ENCODE measurements around the gene MARCHF4. TPM values are rescaled to one million over a fixed set of nuclear protein-coding genes. Genes with fewer than 3 reads are reported as not detected.
"Not testable (repeated sequence)": the region's sequence is repeated elsewhere in the genome, so short reads cannot be mapped to it uniquely, and the experiment has no call there.

The MARCHF4 gene
- total RNA-seq, 1 experiment from 2014 or later, result 6.1 TPM

GRCh38 chr2:216388046-216388884, 16.0 kb upstream of the MARCHF4 start:
- H3K9me3 ChIP-seq (ENCODE audit: low read depth, low read length, poor library complexity, severe bottlenecking), result no peaks in the 10 kb centered on the region
- TF ChIP-seq EZH2 (IDR thresholded peaks at IDR 0.05; ENCODE audit: borderline replicate concordance, low read depth, low read length, poor library complexity, severe bottlenecking) (no peak), CTCF (conservative IDR thresholded peaks at IDR 0.05; ENCODE audit: low read depth, low read length) (no peak)
- H3K36me3 ChIP-seq (ENCODE audit: insufficient read depth, low read length, poor library complexity, severe bottlenecking), result no peaks in the 10 kb centered on the region
- no TSS peak for BruUV-seq (replicated peaks)
- CTCF ChIA-PET, result no interaction called here
- H3K27ac ChIP-seq (ENCODE audit: low read depth, low read length, poor library complexity, severe bottlenecking), result no peak overlapping the region
- no peaks in the 10 kb centered on the region for H3K4me1 ChIP-seq (ENCODE audit: insufficient read depth, low read length, poor library complexity, severe bottlenecking)
- H3K4me3 ChIP-seq (ENCODE audit: low read depth, low read length, poor library complexity, severe bottlenecking), result no peak overlapping the region
- intact Hi-C loops (cut with micrococcal nuclease; ENCODE audit: unreplicated experiment), result no loop called here
- DNase-seq (ENCODE audit: low spot score), result no peak
- POLR2A ChIA-PET (ENCODE audit: low non-redundant PET), result no interaction called here
- no peaks in the 10 kb centered on the region for H3K27me3 ChIP-seq (replicated peaks; ENCODE audit: insufficient read depth, low read depth, low read length, poor library complexity)

GRCh38 chr2:216387262-216387661, 15.0 kb upstream of the MARCHF4 start:
- Histone ChIP-seq H3K27ac (ENCODE audit: low read depth, low read length, poor library complexity, severe bottlenecking) (no peak overlapping the region), H3K4me1 (ENCODE audit: insufficient read depth, low read length, poor library complexity, severe bottlenecking) (no peaks in the 10 kb centered on the region), H3K36me3 (ENCODE audit: insufficient read depth, low read length, poor library complexity, severe bottlenecking) (no peaks in the 10 kb centered on the region), H3K4me3 (ENCODE audit: low read depth, low read length, poor library complexity, severe bottlenecking) (no peak overlapping the region), H3K27me3 (replicated peaks; ENCODE audit: insufficient read depth, low read depth, low read length, poor library complexity) (no peaks in the 10 kb centered on the region), H3K9me3 (ENCODE audit: low read depth, low read length, poor library complexity, severe bottlenecking) (no peaks in the 10 kb centered on the region)
- ChIA-PET CTCF (no interaction called here), POLR2A (ENCODE audit: low non-redundant PET) (no interaction called here)
- no TSS peak for BruUV-seq (replicated peaks)
- intact Hi-C loops (cut with micrococcal nuclease; ENCODE audit: unreplicated experiment), result no loop called here
- DNase-seq (ENCODE audit: low spot score), result no peak
- TF ChIP-seq CTCF (conservative IDR thresholded peaks at IDR 0.05; ENCODE audit: low read depth, low read length), result no peak
- TF ChIP-seq EZH2 (IDR thresholded peaks at IDR 0.05; ENCODE audit: borderline replicate concordance, low read depth, low read length, poor library complexity, severe bottlenecking), result no peak

- Histone ChIP-seq H3K27ac (ENCODE audit: low read depth, low read length, poor library complexity, severe bottlenecking) (no peak overlapping the region), H3K27me3 (replicated peaks; ENCODE audit: insufficient read depth, low read depth, low read length, poor library complexity) (no peaks in the 10 kb centered on the region), H3K9me3 (ENCODE audit: low read depth, low read length, poor library complexity, severe bottlenecking) (no peaks in the 10 kb centered on the region), H3K4me1 (ENCODE audit: insufficient read depth, low read length, poor library complexity, severe bottlenecking) (no peaks in the 10 kb centered on the region), H3K4me3 (ENCODE audit: low read depth, low read length, poor library complexity, severe bottlenecking) (no peak overlapping the region), H3K36me3 (ENCODE audit: insufficient read depth, low read length, poor library complexity, severe bottlenecking) (no peaks in the 10 kb centered on the region)
- CTCF ChIA-PET, result interaction anchor here (0.7 kb wide), 1 partner anchor 20 kb away, joined by 3 read pairs; no protein-coding TSS in a partner anchor
- intact Hi-C loops (cut with micrococcal nuclease; ENCODE audit: unreplicated experiment), result no loop called here
- no peak for TF ChIP-seq EZH2 (IDR thresholded peaks at IDR 0.05; ENCODE audit: borderline replicate concordance, low read depth, low read length, poor library complexity, severe bottlenecking)
- no peak for TF ChIP-seq CTCF (conservative IDR thresholded peaks at IDR 0.05; ENCODE audit: low read depth, low read length)
- no peak for DNase-seq (ENCODE audit: low spot score)
- BruUV-seq (replicated peaks), result no TSS peak
- POLR2A ChIA-PET (ENCODE audit: low non-redundant PET), result no interaction called here
These were observed 13.2 kb upstream of the MARCHF4 start for GRCh38 chr2:216385478-216385877.

GRCh38 chr2:216384409-216384808, 12.1 kb upstream of the MARCHF4 start:
- BruUV-seq (replicated peaks); H3K27me3 ChIP-seq (replicated peaks; ENCODE audit: insufficient read depth, low read depth, low read length, poor library complexity); POLR2A ChIA-PET (ENCODE audit: low non-redundant PET); DNase-seq (ENCODE audit: low spot score); H3K4me3 ChIP-seq (ENCODE audit: low read depth, low read length, poor library complexity, severe bottlenecking); H3K27ac ChIP-seq (ENCODE audit: low read depth, low read length, poor library complexity, severe bottlenecking); intact Hi-C loops (cut with micrococcal nuclease; ENCODE audit: unreplicated experiment); H3K36me3 ChIP-seq (ENCODE audit: insufficient read depth, low read length, poor library complexity, severe bottlenecking); CTCF ChIA-PET; H3K4me1 ChIP-seq (ENCODE audit: insufficient read depth, low read length, poor library complexity, severe bottlenecking); H3K9me3 ChIP-seq (ENCODE audit: low read depth, low read length, poor library complexity, severe bottlenecking): not testable (repeated sequence)
